HFFc6 (cell line): ENCODE data around the gene FBXL20. TPM values are rescaled to one million over a fixed set of nuclear protein-coding genes. Genes with fewer than 3 reads are reported as not detected.
"Not testable (repeated sequence)": the region's sequence is repeated elsewhere in the genome, so short reads cannot be mapped to it uniquely, and the experiment has no call there.

Experiments used
- DNase-seq: peaks from one replicate; pipeline ENCODE4 v3.0.0-alpha.2; 2018
- H3K27ac Mint-ChIP-seq: 2 replicates; pipeline ENCODE4 v1.8.0; 2020; ENCODE audit warnings: mild to moderate bottlenecking, mixed read lengths
- H3K27me3 Mint-ChIP-seq: 2 replicates; pipeline ENCODE4 v1.8.0; 2021; ENCODE audit warnings: mild to moderate bottlenecking, moderate library complexity, mixed read lengths; ENCODE audit not compliant: insufficient read depth
- H3K36me3 Mint-ChIP-seq: 2 replicates; pipeline ENCODE4 v1.8.0; 2021; ENCODE audit warnings: low read depth, mixed read lengths
- H3K4me1 Mint-ChIP-seq: 2 replicates; pipeline ENCODE4 v1.8.0; 2020; ENCODE audit warnings: low read depth, mixed read lengths
- H3K4me3 Mint-ChIP-seq: 2 replicates; pipeline ENCODE4 v1.8.0; 2020; ENCODE audit warnings: mild to moderate bottlenecking, moderate library complexity, mixed read lengths
- H3K9me3 Mint-ChIP-seq: 2 replicates; pipeline ENCODE4 v1.8.0; 2020; ENCODE audit warnings: mild to moderate bottlenecking, mixed read lengths
- CTCF ChIP-seq: fragments of 200-600 bp; sonication (generic); IDR thresholded peaks from 2 replicates; pipeline ENCODE4 v1.5.0; 2021; ENCODE audit warnings: antibody characterized with exemption, mild to moderate bottlenecking
- long read RNA-seq: library from polyadenylated mRNA; unstranded; transcript quantifications from one replicate; pipeline ENCODE4 v2.0.0, GENCODE V29; 2019
- total RNA-seq, 6 experiments: library from RNA; stranded (reverse); fragmentation: NEBNext Ultra II Directional; extraction: Animal tissue kit (Norgen Biotek cat#: 25700); gene quantifications; 2 replicates in 1 of 6; 3 replicates in 5 of 6; pipeline ENCODE4 v1.2.3, GENCODE V29; 2021

FBXL20 gene
- 10 to 100 TPM; 13.4 to 19.5 (median 15.7) TPM for total RNA-seq
- long read RNA-seq, full-length matches to known transcripts = 4 of 7 reads
- long read RNA-seq, partial matches to known transcripts = 0 of 7 reads
- long read RNA-seq, other reads (novel, unspliced or antisense) = 3 of 7 reads

- no peaks in the 10 kb centered on the region for H3K9me3 Mint-ChIP-seq
- peak; percentile 84 for DNase-seq
- peak within 1 kb of the TSS; percentile 94 for H3K27ac Mint-ChIP-seq
- peak within 1 kb of the TSS; percentile 95 for H3K4me3 Mint-ChIP-seq
- 0 out of 2 replicates have a peak, but pooled peaks cover 5% of the 10 kb centered on the region for H3K27me3 Mint-ChIP-seq
- 0 out of 2 replicates have a peak, but pooled peaks cover 4% of the 10 kb centered on the region for H3K36me3 Mint-ChIP-seq
- no peak for TF ChIP-seq CTCF
- H3K4me1 Mint-ChIP-seq = peaks cover 59% of the 10 kb centered on the region
Measured at GRCh38 chr17:39401412-39402243, at the start of gene FBXL20. Gene FBXL20 (minus strand): TSS chr17:39401626. CDS start chr17:39401402, 224 bp downstream.

GRCh38 chr17:39450847-39451581 lies 49.6 kb upstream of the FBXL20 start, which contains the start of gene MED1:
Gene MED1 (minus strand): TSS chr17:39451263. CDS start chr17:39451062, 201 bp downstream.
- peaks cover 10% of the 10 kb centered on the region for H3K4me1 Mint-ChIP-seq
- peak within 1 kb of the TSS; percentile 97 for H3K27ac Mint-ChIP-seq
- H3K4me3 Mint-ChIP-seq = peak within 1 kb of the TSS; percentile 99
- peaks cover 4% of the 10 kb centered on the region for H3K9me3 Mint-ChIP-seq
- peaks cover 29% of the 10 kb centered on the region for H3K36me3 Mint-ChIP-seq
- TF ChIP-seq CTCF = no peak
- peak; percentile 97 for DNase-seq
- H3K27me3 Mint-ChIP-seq = peaks cover 7% of the 10 kb centered on the region; the same call in 1 of the 2 replicates

GRCh38 chr17:39450051-39450450 lies 48.6 kb upstream of the FBXL20 start:
- no peak for DNase-seq
- no peak for TF ChIP-seq CTCF
- Mint-ChIP-seq H3K27ac (no peak overlapping the region; the same call in 1 of the 2 replicates), H3K36me3 (peaks cover 29% of the 10 kb centered on the region), H3K4me1 (peaks cover 10% of the 10 kb centered on the region), H3K4me3 (peak overlapping the region; percentile 99), H3K27me3 (peaks cover 7% of the 10 kb centered on the region; the same call in 1 of the 2 replicates), H3K9me3 (peaks cover 4% of the 10 kb centered on the region)

GRCh38 chr17:39447561-39447960 lies 46.1 kb upstream of the FBXL20 start:
- no peak for DNase-seq
- H3K27me3 Mint-ChIP-seq = peaks cover 7% of the 10 kb centered on the region; the same call in 1 of the 2 replicates
- peaks cover 40% of the 10 kb centered on the region for H3K36me3 Mint-ChIP-seq
- H3K4me1 Mint-ChIP-seq = peaks cover 10% of the 10 kb centered on the region
- no peak for TF ChIP-seq CTCF
- peaks cover 4% of the 10 kb centered on the region for H3K9me3 Mint-ChIP-seq
- H3K27ac Mint-ChIP-seq = no peak overlapping the region
- H3K4me3 Mint-ChIP-seq = no peak overlapping the region

- H3K4me1 Mint-ChIP-seq = no peaks in the 10 kb centered on the region
- no peak overlapping the region for H3K4me3 Mint-ChIP-seq
- no peaks in the 10 kb centered on the region; the same call in 1 of the 2 replicates for H3K27me3 Mint-ChIP-seq
- DNase-seq = no peak
- no peak overlapping the region for H3K27ac Mint-ChIP-seq
- TF ChIP-seq CTCF = no peak
- H3K36me3 Mint-ChIP-seq = peaks cover 40% of the 10 kb centered on the region
- H3K9me3 Mint-ChIP-seq = no peaks in the 10 kb centered on the region
Measured at GRCh38 chr17:39443326-39443725, 41.9 kb upstream of the FBXL20 start.

- H3K9me3 Mint-ChIP-seq, H3K4me1 Mint-ChIP-seq, H3K27me3 Mint-ChIP-seq, H3K4me3 Mint-ChIP-seq, H3K27ac Mint-ChIP-seq, DNase-seq: not testable (repeated sequence)
- H3K36me3 Mint-ChIP-seq = peaks cover 27% of the 10 kb centered on the region
Measured at GRCh38 chr17:39439868-39440267, 38.4 kb upstream of the FBXL20 start.
